GM18951 (cell line): ENCODE data around the gene NUS1.
"Not testable (repeated sequence)": the region's sequence is repeated elsewhere in the genome, so short reads cannot be mapped to it uniquely, and the experiment has no call there.

Source experiments
- POLR2A ChIP-seq: IDR thresholded peaks from 4 replicates; pipeline ENCODE4 v1.6.1; 2011; ENCODE audit warnings: mild to moderate bottlenecking; ENCODE audit not compliant: insufficient read length, insufficient read depth; ENCODE audit errors: extremely low read depth
- in situ Hi-C: fragments of 300-500 bp; cut with MboI; formaldehyde crosslinking; loops from one replicate; pipeline ENCODE4 v1.12.0; 2022; ENCODE audit warnings: low sequenced_read_pairs, mixed read lengths, inconsistent platforms; ENCODE audit not compliant: unreplicated experiment

Gene NUS1

DNA sequence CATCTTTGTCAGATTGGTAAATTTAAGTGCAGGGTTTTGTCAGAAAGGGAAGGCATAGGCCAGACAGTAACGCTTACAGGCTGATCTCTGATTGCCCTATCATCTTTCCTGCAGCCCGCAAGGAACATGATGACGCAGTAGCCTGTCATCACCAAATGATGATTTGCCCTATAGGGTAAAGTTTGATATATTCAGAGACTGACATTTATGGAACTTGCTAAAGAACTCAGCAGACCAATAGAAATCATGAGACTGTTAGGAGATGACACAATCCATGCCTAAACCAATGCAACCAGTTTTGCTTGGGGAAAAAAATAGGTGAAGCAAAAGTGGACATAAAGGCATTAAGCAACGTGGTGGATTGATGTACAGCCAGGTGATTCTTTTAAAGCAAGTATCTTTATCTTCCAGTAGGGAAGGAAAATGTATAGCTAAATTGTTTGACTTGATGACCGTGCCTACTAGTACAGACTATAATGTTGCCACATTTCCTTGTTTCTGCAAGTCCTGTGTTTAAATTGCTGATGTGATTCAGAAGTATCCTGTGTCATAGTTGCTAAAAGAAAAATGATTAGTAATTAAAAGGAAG lies 2.4 kb downstream of the NUS1 start:
- no peak for TF ChIP-seq POLR2A

DNA sequence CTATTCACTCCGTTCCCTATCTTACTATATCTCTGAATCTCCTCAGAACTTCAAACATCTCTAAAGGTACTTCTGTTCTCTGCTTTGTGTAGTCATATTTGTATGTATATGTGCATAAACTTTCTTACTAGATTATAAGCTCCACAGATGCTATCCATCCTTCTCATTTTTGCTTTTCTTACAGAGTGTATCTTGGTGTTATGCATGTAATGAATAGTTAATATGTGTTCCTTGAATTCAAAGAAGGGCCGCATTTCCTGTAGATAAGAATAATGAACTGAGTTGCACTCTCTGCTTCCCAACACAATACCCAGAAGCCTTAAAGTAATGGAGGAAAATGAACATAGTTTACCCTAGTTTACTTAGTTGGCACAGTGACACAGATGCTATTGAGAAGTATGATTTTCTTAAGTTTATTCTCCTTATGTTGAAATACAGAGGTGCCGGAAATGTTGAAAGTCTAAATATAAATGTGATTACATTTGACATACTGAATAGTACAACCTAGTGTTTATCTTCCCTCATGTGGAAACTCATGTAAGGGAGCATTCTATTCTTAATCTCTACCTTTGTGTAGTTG lies 6.0 kb downstream of the NUS1 start:
- TF ChIP-seq POLR2A: no peak
- in situ Hi-C loops: loop anchor here (5.0 kb wide), 1 partner anchor 96 kb away; no protein-coding TSS in a partner anchor

More for the DNA sequence above, 2.4 kb downstream of the NUS1 start:
- in situ Hi-C loops: no loop called here

DNA sequence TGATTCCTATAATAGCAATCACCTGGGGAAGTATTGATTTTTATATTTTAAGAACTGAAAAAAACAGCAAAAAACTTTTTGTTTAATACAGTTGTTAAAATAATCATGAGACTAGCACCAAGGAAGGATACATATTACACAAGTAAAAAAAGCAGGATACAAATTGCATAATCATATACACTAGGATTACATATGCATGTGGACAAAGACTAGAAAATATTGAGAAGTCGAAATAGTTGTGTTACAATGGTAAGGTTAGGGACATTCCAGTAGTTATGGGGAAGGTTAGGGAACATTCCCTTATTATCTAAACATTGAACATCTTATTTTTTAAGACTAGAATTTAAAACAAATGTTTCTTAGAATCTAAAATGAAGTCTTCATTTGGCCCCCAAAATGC lies 9.5 kb downstream of the NUS1 start:
- no peak for TF ChIP-seq POLR2A
- in situ Hi-C loops: loop anchor here (5.0 kb wide), 1 partner anchor 93 kb away; no protein-coding TSS in a partner anchor

DNA sequence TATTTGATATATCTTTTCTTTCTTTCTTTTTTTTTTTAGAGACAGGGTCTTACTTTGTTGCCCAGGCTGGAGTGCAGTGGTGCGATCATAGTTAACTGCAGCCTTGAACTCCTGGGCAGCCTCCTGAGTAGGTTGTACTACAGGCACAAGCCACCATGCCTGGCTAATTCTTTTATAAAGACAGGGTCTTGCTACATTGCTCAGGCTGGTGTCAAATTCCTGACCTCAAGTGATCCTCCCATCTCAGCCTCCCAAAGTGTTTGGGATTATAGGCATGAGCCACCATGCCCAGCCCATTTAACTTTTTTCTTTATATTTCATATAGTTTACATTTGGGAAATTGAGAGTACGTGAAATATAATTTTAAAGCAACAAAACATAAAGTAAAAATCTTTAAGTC lies 10.1 kb downstream of the NUS1 start:
- in situ Hi-C loops: no loop called here
- TF ChIP-seq POLR2A: no peak

DNA sequence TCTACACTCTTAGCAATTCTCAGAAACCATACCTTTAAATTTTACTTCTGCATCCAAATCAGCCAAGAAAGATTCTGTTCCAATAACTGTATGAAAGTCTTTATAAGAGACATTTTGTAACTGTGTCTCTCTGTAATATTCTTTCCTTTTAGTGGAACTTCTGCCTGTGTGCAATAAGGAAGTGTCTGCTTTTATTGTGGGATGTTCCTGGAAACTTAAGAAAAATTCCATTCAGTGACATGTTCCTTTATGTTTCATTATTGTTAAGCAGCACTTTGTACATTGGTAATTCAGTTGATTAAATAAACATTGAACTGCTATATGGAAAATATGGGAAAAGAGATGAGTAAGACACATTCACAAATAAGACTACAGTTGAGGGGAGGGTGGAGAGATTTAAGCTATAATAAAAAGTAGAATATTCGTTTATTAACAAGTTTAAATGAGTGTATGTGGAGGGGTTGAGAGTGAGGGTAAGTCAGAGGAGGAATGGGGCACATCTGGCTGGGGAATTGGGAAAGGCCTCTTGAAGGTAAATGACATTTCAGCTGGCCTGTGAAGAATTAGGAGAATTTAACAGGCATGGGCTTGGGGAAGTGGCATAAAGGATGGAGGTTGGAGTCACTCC lies 11.9 kb downstream of the NUS1 start:
- no peak for TF ChIP-seq POLR2A

DNA sequence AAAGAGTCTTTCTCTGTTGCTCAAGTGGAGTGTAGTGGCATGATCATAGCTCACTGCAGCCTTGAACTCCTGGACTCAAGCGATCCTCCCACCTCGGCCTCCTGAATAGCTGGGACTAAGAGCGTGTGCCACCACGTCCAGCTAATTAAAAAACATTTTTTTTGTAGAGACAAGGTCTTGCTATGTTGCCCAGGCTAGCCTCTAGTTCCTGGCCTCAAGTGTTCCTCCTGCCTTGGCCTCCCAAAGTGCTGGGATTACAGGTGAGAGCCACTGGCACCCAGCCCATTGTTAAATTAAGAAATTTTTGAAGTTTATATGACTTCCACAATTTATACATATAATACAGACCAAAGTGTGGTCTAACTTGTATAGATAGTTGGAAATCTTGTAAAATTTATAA lies 14.3 kb downstream of the NUS1 start:
- in situ Hi-C loops: not testable (repeated sequence)

More for the DNA sequence above, 11.9 kb downstream of the NUS1 start:
- in situ Hi-C loops: no loop called here

DNA sequence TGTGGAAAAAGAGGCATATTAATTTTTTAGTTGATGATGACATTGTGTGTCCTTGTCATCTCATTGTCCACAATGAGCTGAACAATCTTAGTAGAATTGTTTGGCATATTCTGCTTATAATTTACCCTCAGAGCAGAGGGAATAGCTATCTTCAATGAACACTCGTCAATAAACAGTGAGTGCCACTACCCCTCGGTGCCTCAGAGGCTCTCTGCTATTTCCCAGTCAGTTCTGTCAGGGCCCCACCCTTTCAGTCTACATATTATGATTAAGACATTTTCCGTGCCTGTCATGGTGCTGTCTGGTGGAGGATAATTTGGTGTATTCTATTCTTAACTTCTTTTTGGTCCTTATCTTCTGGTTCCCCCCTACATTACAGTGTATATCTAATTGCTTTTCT lies 31.2 kb downstream of the NUS1 start:
- no peak for TF ChIP-seq POLR2A
- in situ Hi-C loops: no loop called here

DNA sequence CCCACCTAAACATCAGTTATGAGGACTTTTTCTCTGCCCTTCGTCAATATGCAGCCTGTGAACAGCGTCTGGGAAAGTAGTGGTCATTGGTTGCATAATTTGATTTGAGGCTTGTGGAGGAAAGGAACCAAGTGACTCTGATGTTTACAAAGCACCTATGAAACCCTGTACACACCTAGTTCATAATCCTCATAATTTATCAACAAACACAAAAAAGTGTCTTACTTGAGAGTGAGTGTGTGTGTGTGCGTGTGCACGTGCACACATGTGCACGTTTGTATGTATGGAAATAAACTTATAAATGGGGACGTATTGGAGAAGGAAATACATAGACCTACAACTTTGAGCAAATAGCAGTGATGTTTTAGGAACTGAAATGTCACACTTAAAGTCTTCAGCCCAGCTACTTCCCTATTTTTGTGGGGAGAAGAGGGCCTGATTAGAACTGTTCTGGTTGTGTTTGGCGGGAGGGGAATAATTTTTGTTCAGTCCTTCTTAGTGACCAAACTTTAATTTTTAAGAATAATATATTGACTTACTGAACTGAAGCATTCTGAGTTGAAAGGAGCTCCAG lies 31.8 kb downstream of the NUS1 start:
- in situ Hi-C loops: not testable (repeated sequence)

DNA sequence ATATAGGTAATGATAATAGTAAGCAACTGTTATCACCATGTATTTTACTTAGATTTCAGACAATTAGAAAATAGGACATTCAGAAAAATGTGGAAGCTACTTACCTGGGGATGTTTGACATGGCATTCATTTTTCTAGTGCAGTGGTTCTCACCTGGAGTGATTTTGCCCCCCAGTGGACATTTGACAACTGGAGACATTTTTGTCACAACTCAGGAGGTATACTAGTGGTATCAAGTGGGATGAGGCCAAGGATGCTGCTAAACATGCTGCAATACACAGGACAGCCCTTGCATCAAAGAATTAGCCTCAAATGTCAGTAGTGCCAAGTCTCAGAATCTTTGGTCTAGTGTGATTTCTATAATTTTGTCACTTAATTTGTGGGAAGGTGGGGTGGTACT lies 36.1 kb downstream of the NUS1 start:
- in situ Hi-C loops: no loop called here
- no peak for TF ChIP-seq POLR2A

DNA sequence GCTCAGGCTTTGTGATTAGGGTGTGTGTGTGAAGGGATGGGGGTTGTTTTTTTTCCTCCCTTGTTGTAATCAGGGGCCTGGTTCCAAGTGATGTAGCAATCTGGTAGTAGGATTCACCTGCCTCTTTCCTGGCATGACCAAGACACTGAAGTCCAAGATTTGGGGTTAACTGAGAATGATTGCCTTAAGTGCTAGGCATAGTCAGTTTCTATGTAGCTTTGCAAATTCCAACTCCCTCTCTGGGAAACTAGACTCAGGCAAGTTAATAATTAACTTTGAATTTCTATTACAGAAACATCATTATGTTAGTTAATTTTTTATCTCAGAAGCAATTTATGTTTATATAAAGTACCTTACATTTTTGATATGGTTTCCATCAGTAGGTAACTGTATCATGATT lies 43.6 kb downstream of the NUS1 start:
- in situ Hi-C loops: no loop called here
- TF ChIP-seq POLR2A: no peak

DNA sequence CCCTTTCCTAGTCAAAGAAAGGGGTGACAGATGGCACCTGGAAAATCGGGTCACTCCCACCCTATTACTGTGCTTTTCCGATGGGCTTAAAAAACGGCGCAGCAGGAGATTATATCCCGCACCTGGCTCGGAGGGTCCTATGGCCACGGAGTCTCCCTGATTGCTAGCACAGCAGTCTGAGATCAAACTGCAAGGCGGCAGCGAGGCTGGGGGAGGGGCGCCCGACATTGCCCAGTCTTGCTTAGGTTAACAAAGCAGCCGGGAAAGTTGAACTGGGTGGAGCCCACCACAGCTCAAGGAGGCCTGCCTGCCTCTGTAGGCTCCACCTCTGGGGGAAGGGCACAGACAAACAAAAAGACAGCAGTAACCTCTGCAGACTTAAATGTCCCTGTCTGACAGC lies 46.3 kb downstream of the NUS1 start:
- in situ Hi-C loops: not testable (repeated sequence)

DNA sequence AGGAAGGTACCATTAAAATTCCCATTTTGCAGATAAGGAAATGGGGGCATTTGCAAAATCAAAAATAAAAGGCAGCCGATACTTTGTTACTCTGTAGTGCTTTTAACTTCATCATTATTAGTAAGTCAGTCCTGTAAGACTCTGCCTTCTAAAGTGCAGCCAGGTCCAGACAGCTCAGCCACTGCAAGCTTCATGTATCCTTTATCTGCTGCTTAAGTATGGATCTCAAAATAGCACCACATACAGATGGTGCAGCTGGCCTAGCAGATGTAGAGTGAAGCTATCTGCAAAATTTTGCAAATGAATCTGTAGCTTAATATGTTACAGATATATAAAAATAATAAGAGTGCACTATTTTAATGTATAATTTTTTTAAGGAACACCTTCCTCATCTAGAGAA lies 53.4 kb downstream of the NUS1 start:
- in situ Hi-C loops: no loop called here
- no peak for TF ChIP-seq POLR2A

DNA sequence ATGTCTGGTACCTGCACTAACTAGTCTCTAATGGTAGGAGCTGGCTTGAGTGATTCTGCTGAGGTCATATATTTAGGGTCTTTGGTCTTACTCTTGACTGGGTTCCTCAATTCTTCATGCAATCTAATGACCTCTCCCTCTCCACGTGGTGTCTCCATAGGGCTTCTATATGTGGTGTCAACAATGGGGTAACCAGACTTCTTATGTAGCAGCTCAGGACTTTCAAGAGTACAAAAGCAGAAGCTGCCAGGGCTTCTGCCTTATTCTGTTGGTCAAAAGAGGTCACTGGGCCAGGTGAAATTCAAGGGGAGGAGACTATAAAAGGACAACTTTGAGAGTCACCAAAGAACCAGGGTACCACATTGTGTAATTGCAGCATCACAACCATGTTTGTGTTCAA lies 54.3 kb downstream of the NUS1 start:
- no peak for TF ChIP-seq POLR2A
- in situ Hi-C loops: no loop called here

DNA sequence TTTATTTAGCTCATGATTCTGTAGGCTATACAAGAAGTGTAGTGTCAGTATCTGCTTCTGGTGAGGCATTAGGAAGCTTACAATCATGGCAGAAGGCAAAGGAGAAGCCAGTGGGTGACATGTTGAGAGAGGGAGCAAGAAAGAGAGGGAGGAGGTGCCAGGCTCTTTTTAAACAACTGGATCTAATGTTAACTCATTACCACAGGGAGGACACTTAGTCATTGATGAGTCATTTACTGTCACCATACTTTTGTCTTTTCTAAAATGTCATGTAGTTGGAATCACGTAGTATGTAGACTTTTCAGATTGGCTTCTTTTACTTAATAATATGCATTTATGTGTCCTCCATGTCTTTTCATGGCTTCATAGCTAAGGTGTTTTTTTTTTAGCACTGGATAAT lies 58.1 kb downstream of the NUS1 start:
- in situ Hi-C loops: no loop called here
- no peak for TF ChIP-seq POLR2A
